DND-41 (cell line): ENCODE measurements around the gene PRSS27.

Source experiments
- EZH2 ChIP-seq: IDR thresholded peaks from 3 replicates; pipeline ENCODE4 v1.6.1; 2012; ENCODE audit warnings: borderline replicate concordance, low read depth, mild to moderate bottlenecking, moderate library complexity, low read length, inconsistent platforms; ENCODE audit not compliant: severe bottlenecking
- TF ChIP-seq, protein P1 (sequence below): IDR thresholded peaks from 2 replicates; pipeline ENCODE4 v1.5.1; 2012; ENCODE audit warnings: borderline replicate concordance, low read length, moderate library complexity, mild to moderate bottlenecking; ENCODE audit not compliant: poor library complexity, severe bottlenecking; ENCODE audit errors: extremely low read depth

DNA sequence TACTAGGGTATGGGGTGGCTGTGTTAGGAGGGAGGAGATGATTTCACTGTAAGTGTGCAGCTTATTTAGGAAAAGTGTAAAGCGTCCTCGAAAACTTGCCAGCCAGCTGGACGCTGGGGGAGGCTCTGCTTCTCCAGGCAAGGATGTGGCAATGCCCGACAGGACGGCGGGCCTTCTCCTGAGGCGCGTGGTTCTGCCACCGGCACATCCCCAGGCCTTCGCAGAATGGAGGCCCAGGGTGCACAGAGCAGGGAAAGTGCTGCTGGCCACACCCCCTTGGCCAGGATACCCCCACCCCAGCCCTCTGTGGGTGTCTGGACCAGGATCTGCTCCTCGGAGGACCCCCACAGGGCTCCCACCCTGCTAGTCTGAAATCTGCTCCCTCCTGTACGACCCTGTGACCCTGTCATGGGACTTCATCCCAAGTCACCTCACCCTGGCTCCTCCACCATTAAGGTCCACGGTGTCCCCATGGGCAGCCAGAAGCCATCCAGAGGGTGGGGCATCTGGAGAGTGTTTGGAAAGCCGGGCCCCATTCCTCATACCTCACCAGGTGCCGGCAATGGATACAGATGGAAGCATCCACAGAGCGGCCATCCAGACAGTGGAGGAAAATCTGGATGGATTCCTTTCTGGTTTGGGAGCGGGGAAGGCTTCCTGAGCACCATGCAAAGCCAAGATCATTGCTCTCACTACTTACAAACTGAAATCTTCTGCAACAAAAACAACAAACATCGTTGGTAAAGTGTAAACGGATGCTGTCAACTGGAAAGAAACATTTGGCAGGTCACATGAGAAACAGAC lies 23.2 kb upstream of the PRSS27 start:
- TF ChIP-seq, protein P1, sequence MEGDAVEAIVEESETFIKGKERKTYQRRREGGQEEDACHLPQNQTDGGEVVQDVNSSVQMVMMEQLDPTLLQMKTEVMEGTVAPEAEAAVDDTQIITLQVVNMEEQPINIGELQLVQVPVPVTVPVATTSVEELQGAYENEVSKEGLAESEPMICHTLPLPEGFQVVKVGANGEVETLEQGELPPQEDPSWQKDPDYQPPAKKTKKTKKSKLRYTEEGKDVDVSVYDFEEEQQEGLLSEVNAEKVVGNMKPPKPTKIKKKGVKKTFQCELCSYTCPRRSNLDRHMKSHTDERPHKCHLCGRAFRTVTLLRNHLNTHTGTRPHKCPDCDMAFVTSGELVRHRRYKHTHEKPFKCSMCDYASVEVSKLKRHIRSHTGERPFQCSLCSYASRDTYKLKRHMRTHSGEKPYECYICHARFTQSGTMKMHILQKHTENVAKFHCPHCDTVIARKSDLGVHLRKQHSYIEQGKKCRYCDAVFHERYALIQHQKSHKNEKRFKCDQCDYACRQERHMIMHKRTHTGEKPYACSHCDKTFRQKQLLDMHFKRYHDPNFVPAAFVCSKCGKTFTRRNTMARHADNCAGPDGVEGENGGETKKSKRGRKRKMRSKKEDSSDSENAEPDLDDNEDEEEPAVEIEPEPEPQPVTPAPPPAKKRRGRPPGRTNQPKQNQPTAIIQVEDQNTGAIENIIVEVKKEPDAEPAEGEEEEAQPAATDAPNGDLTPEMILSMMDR, result no peak
- no peak for TF ChIP-seq EZH2
